ENCODE measurements around the gene PTPRR. TPM values are rescaled to one million over a fixed set of nuclear protein-coding genes. Genes with fewer than 3 reads are reported as not detected.

PTPRR gene
- total and polyA plus RNA-seq, 8 donors, result 0.45 to 11.1 (median 3.9) TPM; not detected in 2

GRCh38 chr12:70783455-70783854 is 137.1 kb downstream of the PTPRR start:
- intact Hi-C loops (cut with DNase I; ENCODE audit: low total_unique reads), result no loop called here
- no peak for DNase-seq
- H3K27ac ChIP-seq, result no peak overlapping the region
- no peak for TF ChIP-seq POLR2AphosphoS5 (IDR thresholded peaks at IDR 0.05)
- no peak for TF ChIP-seq CTCF (IDR thresholded peaks at IDR 0.05)
- TF ChIP-seq POLR2A (IDR thresholded peaks at IDR 0.05), result no peak
- TF ChIP-seq EP300 (IDR thresholded peaks at IDR 0.05), result no peak
- no peak overlapping the region for H3K4me3 ChIP-seq
- no peaks in the 10 kb centered on the region for H3K4me1 ChIP-seq
- 91 to 96% (median 93%) methylated on average over 2 of the region's 2 CpGs; no CpG with 5 or more reads in 1 of the 5 donors for WGBS, 5 donors
- H3K9me3 ChIP-seq, result no peaks in the 10 kb centered on the region
- no peaks in the 10 kb centered on the region for H3K27me3 ChIP-seq
- H3K36me3 ChIP-seq, result no peaks in the 10 kb centered on the region

GRCh38 chr12:70779250-70779649 is 141.3 kb downstream of the PTPRR start:
- Histone ChIP-seq H3K4me3 (no peak overlapping the region), H3K27me3 (no peaks in the 10 kb centered on the region), H3K9me3 (no peaks in the 10 kb centered on the region), H3K4me1 (no peaks in the 10 kb centered on the region), H3K27ac (no peak overlapping the region), H3K36me3 (no peaks in the 10 kb centered on the region)
- 83 to 89% (median 84%) methylated on average over 2 of the region's 2 CpGs for WGBS, 5 donors
- intact Hi-C loops (cut with DNase I; ENCODE audit: low total_unique reads), result no loop called here
- TF ChIP-seq POLR2AphosphoS5 (IDR thresholded peaks at IDR 0.05) (no peak), CTCF (IDR thresholded peaks at IDR 0.05) (no peak), POLR2A (IDR thresholded peaks at IDR 0.05) (no peak), EP300 (IDR thresholded peaks at IDR 0.05) (no peak)
- no peak for DNase-seq

GRCh38 chr12:70774055-70774454 is 146.5 kb downstream of the PTPRR start:
- no peaks in the 10 kb centered on the region for H3K9me3 ChIP-seq
- no peak overlapping the region for H3K4me3 ChIP-seq
- no peaks in the 10 kb centered on the region for H3K36me3 ChIP-seq
- H3K4me1 ChIP-seq, result no peaks in the 10 kb centered on the region
- H3K27ac ChIP-seq, result no peak overlapping the region
- no peak for DNase-seq
- TF ChIP-seq CTCF (IDR thresholded peaks at IDR 0.05) (no peak), POLR2A (IDR thresholded peaks at IDR 0.05) (no peak)
- intact Hi-C loops (cut with DNase I; ENCODE audit: low total_unique reads), result no loop called here
- H3K27me3 ChIP-seq, result no peaks in the 10 kb centered on the region

- TF ChIP-seq CTCF (IDR thresholded peaks at IDR 0.05) (no peak), POLR2A (IDR thresholded peaks at IDR 0.05) (no peak), POLR2AphosphoS5 (IDR thresholded peaks at IDR 0.05) (no peak), EP300 (IDR thresholded peaks at IDR 0.05) (no peak)
- H3K4me1 ChIP-seq, result no peaks in the 10 kb centered on the region
- whole genome bisulfite sequencing, 5 donors, result 58 to 70% (median 63%) methylated on average over 1 of the region's 1 CpG
- intact Hi-C loops (cut with DNase I; ENCODE audit: low total_unique reads), result no loop called here
- DNase-seq, result no peak
- H3K9me3 ChIP-seq, result no peaks in the 10 kb centered on the region
- H3K36me3 ChIP-seq, result no peaks in the 10 kb centered on the region
- no peak overlapping the region for H3K4me3 ChIP-seq
- no peak overlapping the region for H3K27ac ChIP-seq
- no peaks in the 10 kb centered on the region for H3K27me3 ChIP-seq
Measured at GRCh38 chr12:70772836-70773235, 147.7 kb downstream of the PTPRR start.

- intact Hi-C loops (cut with DNase I; ENCODE audit: low total_unique reads), result no loop called here
- DNase-seq, result no peak
- TF ChIP-seq POLR2A (IDR thresholded peaks at IDR 0.05) (no peak), CTCF (IDR thresholded peaks at IDR 0.05) (no peak), EP300 (IDR thresholded peaks at IDR 0.05) (no peak), POLR2AphosphoS5 (IDR thresholded peaks at IDR 0.05) (no peak)
Measured at GRCh38 chr12:70771581-70771980, 149.0 kb downstream of the PTPRR start.

More at GRCh38 chr12:70771581-70771980, 149.0 kb downstream of the PTPRR start:
- no peak overlapping the region for H3K4me3 ChIP-seq
- H3K9me3 ChIP-seq, result no peaks in the 10 kb centered on the region
- no peak overlapping the region for H3K27ac ChIP-seq
- H3K36me3 ChIP-seq, result no peaks in the 10 kb centered on the region
- no peaks in the 10 kb centered on the region for H3K4me1 ChIP-seq
- no peaks in the 10 kb centered on the region for H3K27me3 ChIP-seq

Measured in stomach (tissue), 9 donors.